ENCODE measurements around the gene CEP85L. TPM values are rescaled to one million over a fixed set of nuclear protein-coding genes. Genes with fewer than 3 reads are reported as not detected.
A peak's percentile ranks its signal among the peaks of the same experiment; 100 is the strongest.

The CEP85L gene
- total RNA-seq, 1 experiment from 2014 or later, result 5.8 TPM

DNA sequence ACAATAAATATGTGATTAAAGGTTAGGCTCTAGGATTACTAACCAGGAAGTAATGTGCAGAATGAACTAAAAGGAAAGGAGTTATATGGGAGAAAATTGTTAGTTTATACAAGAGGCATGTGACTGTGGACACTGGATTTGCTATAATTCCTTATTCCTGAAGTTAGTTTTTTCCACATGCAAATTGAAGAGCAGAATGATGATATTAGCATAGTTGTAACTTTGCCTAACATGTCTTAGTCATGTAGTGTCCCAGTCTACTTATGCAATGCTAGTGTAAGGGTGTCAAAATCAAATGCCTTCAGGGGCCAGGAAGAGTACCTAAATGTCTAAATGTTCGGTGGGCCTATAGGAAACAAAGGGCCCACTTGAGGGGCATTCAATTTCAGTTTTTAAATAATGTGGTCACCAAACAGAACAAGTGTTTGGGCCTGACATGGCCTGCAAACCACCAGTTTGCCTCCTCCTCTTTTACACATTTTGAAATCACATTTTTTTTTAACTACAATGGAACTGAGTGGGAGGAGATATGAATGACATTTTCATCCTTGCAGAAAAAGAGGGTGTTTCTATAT, 28.0 kb upstream of the CEP85L start:
- H3K27me3 Mint-ChIP-seq (ENCODE audit: unreplicated experiment), result no peaks in the 10 kb centered on the region
- no peak for DNase-seq
- H3K9me3 Mint-ChIP-seq (ENCODE audit: low read depth, unreplicated experiment), result no peaks in the 10 kb centered on the region
- no peak overlapping the region for H3K4me3 Mint-ChIP-seq (ENCODE audit: low read depth, unreplicated experiment)
- CTCF ChIA-PET, result interaction anchor here (0.6 kb wide), 1 partner anchor 1417 kb away, joined by 4 read pairs; no protein-coding TSS in a partner anchor
- H3K36me3 Mint-ChIP-seq (ENCODE audit: insufficient read depth, unreplicated experiment), result no peaks in the 10 kb centered on the region
- H3K4me1 Mint-ChIP-seq (ENCODE audit: low read depth, unreplicated experiment), result peaks cover 11% of the 10 kb centered on the region
- no TSS peak for BruUV-seq (replicated peaks)
- TF ChIP-seq, protein P1, sequence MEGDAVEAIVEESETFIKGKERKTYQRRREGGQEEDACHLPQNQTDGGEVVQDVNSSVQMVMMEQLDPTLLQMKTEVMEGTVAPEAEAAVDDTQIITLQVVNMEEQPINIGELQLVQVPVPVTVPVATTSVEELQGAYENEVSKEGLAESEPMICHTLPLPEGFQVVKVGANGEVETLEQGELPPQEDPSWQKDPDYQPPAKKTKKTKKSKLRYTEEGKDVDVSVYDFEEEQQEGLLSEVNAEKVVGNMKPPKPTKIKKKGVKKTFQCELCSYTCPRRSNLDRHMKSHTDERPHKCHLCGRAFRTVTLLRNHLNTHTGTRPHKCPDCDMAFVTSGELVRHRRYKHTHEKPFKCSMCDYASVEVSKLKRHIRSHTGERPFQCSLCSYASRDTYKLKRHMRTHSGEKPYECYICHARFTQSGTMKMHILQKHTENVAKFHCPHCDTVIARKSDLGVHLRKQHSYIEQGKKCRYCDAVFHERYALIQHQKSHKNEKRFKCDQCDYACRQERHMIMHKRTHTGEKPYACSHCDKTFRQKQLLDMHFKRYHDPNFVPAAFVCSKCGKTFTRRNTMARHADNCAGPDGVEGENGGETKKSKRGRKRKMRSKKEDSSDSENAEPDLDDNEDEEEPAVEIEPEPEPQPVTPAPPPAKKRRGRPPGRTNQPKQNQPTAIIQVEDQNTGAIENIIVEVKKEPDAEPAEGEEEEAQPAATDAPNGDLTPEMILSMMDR (IDR thresholded peaks at IDR 0.05; ENCODE audit: unreplicated experiment), result no peak
- H3K27ac Mint-ChIP-seq (ENCODE audit: unreplicated experiment), result peak overlapping the region; percentile 21
- intact Hi-C loops (cut with micrococcal nuclease; ENCODE audit: unreplicated experiment), result no loop called here

DNA sequence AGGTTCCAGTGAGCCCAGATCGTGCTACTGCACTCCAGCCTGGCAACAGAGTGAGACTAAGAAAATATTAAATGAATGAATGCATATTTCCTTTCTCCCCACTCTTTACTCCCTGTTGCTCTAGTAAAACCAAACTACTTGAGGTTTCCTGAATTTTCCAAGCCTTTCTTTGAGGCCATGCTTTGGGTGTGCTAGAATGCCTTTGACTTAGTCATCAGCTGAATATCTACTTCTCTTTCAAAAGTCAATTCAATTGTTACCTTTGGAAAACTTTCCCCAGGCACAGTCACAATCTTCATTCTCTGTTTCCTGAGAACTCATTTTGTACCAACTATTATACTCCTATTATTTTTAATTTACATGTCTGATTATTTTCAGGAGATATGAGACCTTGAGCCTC, 27.5 kb upstream of the CEP85L start:
- no peaks in the 10 kb centered on the region for H3K9me3 Mint-ChIP-seq (ENCODE audit: low read depth, unreplicated experiment)
- BruUV-seq (replicated peaks), result no TSS peak

DNA sequence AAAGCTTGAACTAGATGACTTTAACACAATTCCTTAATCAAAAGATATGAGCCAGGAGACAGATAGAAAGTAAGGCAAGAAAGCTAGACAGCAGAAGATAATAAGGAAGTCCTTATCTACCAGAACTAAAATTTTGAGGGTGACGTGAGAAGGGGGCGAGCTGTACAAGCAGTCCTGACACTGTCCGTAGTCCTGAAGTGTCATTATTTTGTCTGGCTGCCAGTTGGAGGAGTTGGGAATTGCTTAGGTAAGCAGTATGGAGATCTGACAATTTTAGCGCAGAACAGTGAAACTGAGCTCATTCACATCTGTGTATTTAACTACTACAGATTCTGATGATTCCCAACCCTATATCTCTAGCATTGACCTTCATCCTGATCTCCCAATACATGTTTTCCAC, 25.8 kb upstream of the CEP85L start:
- no peaks in the 10 kb centered on the region for H3K27me3 Mint-ChIP-seq (ENCODE audit: unreplicated experiment)
- peaks cover 11% of the 10 kb centered on the region for H3K4me1 Mint-ChIP-seq (ENCODE audit: low read depth, unreplicated experiment)
- no peaks in the 10 kb centered on the region for H3K9me3 Mint-ChIP-seq (ENCODE audit: low read depth, unreplicated experiment)
- no TSS peak for BruUV-seq (replicated peaks)
- TF ChIP-seq, protein P1 (IDR thresholded peaks at IDR 0.05; ENCODE audit: unreplicated experiment), result no peak
- H3K36me3 Mint-ChIP-seq (ENCODE audit: insufficient read depth, unreplicated experiment), result no peaks in the 10 kb centered on the region
- intact Hi-C loops (cut with micrococcal nuclease; ENCODE audit: unreplicated experiment), result no loop called here
- no peak for DNase-seq
- no peak overlapping the region for H3K27ac Mint-ChIP-seq (ENCODE audit: unreplicated experiment)
- CTCF ChIA-PET, result no interaction called here
- no peak overlapping the region for H3K4me3 Mint-ChIP-seq (ENCODE audit: low read depth, unreplicated experiment)

More for the DNA sequence above, 27.5 kb upstream of the CEP85L start:
- no peak overlapping the region for H3K4me3 Mint-ChIP-seq (ENCODE audit: low read depth, unreplicated experiment)
- intact Hi-C loops (cut with micrococcal nuclease; ENCODE audit: unreplicated experiment), result no loop called here
- CTCF ChIA-PET, result interaction anchor here (1.1 kb wide), 1 partner anchor 30 kb away, joined by 3 read pairs; no protein-coding TSS in a partner anchor
- no peak for DNase-seq
- H3K27ac Mint-ChIP-seq (ENCODE audit: unreplicated experiment), result peak overlapping the region; percentile 21
- H3K27me3 Mint-ChIP-seq (ENCODE audit: unreplicated experiment), result no peaks in the 10 kb centered on the region
- TF ChIP-seq, protein P1 (IDR thresholded peaks at IDR 0.05; ENCODE audit: unreplicated experiment), result no peak
- no peaks in the 10 kb centered on the region for H3K36me3 Mint-ChIP-seq (ENCODE audit: insufficient read depth, unreplicated experiment)
- peaks cover 11% of the 10 kb centered on the region for H3K4me1 Mint-ChIP-seq (ENCODE audit: low read depth, unreplicated experiment)

DNA sequence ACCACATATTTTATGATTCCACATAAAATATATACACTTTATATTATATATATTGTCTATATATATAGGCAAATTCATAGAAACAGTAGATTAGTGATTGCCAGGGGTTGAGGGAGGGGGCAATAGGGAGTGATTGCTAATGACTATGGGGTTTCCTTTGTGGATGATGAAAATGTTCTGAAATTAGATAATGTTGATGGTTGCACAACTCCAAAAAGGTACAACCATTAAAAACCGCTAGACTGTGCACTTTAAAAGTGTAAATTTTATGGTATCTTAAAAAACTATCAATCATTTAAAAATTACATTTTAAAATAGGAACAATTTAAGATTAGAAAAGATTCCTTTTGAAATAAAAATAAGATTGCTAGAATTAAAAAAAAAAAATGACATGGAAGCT, 23.8 kb upstream of the CEP85L start:
- CTCF ChIA-PET, result no interaction called here
- TF ChIP-seq, protein P1 (IDR thresholded peaks at IDR 0.05; ENCODE audit: unreplicated experiment), result no peak
- no TSS peak for BruUV-seq (replicated peaks)
- H3K9me3 Mint-ChIP-seq (ENCODE audit: low read depth, unreplicated experiment), result no peaks in the 10 kb centered on the region
- peaks cover 11% of the 10 kb centered on the region for H3K4me1 Mint-ChIP-seq (ENCODE audit: low read depth, unreplicated experiment)
- intact Hi-C loops (cut with micrococcal nuclease; ENCODE audit: unreplicated experiment), result no loop called here
- no peak for DNase-seq
- no peaks in the 10 kb centered on the region for H3K27me3 Mint-ChIP-seq (ENCODE audit: unreplicated experiment)
- H3K36me3 Mint-ChIP-seq (ENCODE audit: insufficient read depth, unreplicated experiment), result no peaks in the 10 kb centered on the region
- H3K27ac Mint-ChIP-seq (ENCODE audit: unreplicated experiment), result no peak overlapping the region
- no peak overlapping the region for H3K4me3 Mint-ChIP-seq (ENCODE audit: low read depth, unreplicated experiment)

Measured in Calu3 (cell line).